Measurements from ENCODE around the gene GRK4. TPM values are rescaled to one million over a fixed set of nuclear protein-coding genes. Genes with fewer than 3 reads are reported as not detected.
A peak's percentile ranks its signal among the peaks of the same experiment; 100 is the strongest.

Gene GRK4
- total RNA-seq, 1 experiment from 2014 or later: 4.2 TPM

- POLR2A ChIA-PET: no interaction called here
Observed at GRCh38 chr4:3037957-3038461, 74.6 kb downstream of the GRK4 start.

More at GRCh38 chr4:3037957-3038461, 74.6 kb downstream of the GRK4 start:
- H3K27ac ChIP-seq (ENCODE audit: low read depth, low read length): no peak overlapping the region
- BruUV-seq (replicated peaks): no TSS peak
- ChIA-PET CTCF (interaction anchor here (1.3 kb wide), 1 partner anchor 274 kb away, joined by 6 read pairs; no protein-coding TSS in a partner anchor), RAD21 (ENCODE audit: low non-redundant PET in 1 of 2, low total read pairs in 2 of 2, uncharacterized antibody in 2 of 2, unreplicated experiment in 2 of 2) (no interaction called here)
- no peak for TF ChIP-seq SRF (IDR thresholded peaks at IDR 0.05; ENCODE audit: low read depth)
- TF ChIP-seq ELF1 (IDR thresholded peaks at IDR 0.05; ENCODE audit: borderline replicate concordance, low read depth): no peak
- TF ChIP-seq EGR1 (IDR thresholded peaks at IDR 0.05; ENCODE audit: low read depth): no peak
- no peak for TF ChIP-seq ZFX (IDR thresholded peaks at IDR 0.05)
- TF ChIP-seq, protein P1, sequence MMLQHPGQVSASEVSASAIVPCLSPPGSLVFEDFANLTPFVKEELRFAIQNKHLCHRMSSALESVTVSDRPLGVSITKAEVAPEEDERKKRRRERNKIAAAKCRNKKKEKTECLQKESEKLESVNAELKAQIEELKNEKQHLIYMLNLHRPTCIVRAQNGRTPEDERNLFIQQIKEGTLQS (IDR thresholded peaks at IDR 0.05): no peak
- TF ChIP-seq JUND (IDR thresholded peaks at IDR 0.05): no peak
- TF ChIP-seq, protein P2, sequence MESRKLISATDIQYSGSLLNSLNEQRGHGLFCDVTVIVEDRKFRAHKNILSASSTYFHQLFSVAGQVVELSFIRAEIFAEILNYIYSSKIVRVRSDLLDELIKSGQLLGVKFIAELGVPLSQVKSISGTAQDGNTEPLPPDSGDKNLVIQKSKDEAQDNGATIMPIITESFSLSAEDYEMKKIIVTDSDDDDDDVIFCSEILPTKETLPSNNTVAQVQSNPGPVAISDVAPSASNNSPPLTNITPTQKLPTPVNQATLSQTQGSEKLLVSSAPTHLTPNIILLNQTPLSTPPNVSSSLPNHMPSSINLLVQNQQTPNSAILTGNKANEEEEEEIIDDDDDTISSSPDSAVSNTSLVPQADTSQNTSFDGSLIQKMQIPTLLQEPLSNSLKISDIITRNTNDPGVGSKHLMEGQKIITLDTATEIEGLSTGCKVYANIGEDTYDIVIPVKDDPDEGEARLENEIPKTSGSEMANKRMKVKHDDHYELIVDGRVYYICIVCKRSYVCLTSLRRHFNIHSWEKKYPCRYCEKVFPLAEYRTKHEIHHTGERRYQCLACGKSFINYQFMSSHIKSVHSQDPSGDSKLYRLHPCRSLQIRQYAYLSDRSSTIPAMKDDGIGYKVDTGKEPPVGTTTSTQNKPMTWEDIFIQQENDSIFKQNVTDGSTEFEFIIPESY (IDR thresholded peaks at IDR 0.05; ENCODE audit: extremely low read depth, insufficient replicate concordance, low read length): no peak
- no peak for TF ChIP-seq SIN3A (IDR thresholded peaks at IDR 0.05; ENCODE audit: low read depth)
- TF ChIP-seq MAX (IDR thresholded peaks at IDR 0.05): no peak
- TF ChIP-seq YY1 (IDR thresholded peaks at IDR 0.05; ENCODE audit: extremely low read depth, insufficient replicate concordance, low read depth, low read length): no peak
- TF ChIP-seq POLR2A (IDR thresholded peaks at IDR 0.05; ENCODE audit: borderline replicate concordance, extremely low read depth, insufficient read depth, insufficient read length): no peak
- TF ChIP-seq, protein P3, sequence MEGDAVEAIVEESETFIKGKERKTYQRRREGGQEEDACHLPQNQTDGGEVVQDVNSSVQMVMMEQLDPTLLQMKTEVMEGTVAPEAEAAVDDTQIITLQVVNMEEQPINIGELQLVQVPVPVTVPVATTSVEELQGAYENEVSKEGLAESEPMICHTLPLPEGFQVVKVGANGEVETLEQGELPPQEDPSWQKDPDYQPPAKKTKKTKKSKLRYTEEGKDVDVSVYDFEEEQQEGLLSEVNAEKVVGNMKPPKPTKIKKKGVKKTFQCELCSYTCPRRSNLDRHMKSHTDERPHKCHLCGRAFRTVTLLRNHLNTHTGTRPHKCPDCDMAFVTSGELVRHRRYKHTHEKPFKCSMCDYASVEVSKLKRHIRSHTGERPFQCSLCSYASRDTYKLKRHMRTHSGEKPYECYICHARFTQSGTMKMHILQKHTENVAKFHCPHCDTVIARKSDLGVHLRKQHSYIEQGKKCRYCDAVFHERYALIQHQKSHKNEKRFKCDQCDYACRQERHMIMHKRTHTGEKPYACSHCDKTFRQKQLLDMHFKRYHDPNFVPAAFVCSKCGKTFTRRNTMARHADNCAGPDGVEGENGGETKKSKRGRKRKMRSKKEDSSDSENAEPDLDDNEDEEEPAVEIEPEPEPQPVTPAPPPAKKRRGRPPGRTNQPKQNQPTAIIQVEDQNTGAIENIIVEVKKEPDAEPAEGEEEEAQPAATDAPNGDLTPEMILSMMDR (IDR thresholded peaks at IDR 0.05 in 2 of 3, conservative IDR thresholded peaks at IDR 0.05 in 1 of 3; ENCODE audit: borderline replicate concordance in 1 of 3, insufficient read depth in 1 of 3, low read depth in 2 of 3, low read length in 2 of 3): no peak
- TF ChIP-seq RAD21 (IDR thresholded peaks at IDR 0.05; ENCODE audit: low read depth): no peak
- TF ChIP-seq, protein P4, sequence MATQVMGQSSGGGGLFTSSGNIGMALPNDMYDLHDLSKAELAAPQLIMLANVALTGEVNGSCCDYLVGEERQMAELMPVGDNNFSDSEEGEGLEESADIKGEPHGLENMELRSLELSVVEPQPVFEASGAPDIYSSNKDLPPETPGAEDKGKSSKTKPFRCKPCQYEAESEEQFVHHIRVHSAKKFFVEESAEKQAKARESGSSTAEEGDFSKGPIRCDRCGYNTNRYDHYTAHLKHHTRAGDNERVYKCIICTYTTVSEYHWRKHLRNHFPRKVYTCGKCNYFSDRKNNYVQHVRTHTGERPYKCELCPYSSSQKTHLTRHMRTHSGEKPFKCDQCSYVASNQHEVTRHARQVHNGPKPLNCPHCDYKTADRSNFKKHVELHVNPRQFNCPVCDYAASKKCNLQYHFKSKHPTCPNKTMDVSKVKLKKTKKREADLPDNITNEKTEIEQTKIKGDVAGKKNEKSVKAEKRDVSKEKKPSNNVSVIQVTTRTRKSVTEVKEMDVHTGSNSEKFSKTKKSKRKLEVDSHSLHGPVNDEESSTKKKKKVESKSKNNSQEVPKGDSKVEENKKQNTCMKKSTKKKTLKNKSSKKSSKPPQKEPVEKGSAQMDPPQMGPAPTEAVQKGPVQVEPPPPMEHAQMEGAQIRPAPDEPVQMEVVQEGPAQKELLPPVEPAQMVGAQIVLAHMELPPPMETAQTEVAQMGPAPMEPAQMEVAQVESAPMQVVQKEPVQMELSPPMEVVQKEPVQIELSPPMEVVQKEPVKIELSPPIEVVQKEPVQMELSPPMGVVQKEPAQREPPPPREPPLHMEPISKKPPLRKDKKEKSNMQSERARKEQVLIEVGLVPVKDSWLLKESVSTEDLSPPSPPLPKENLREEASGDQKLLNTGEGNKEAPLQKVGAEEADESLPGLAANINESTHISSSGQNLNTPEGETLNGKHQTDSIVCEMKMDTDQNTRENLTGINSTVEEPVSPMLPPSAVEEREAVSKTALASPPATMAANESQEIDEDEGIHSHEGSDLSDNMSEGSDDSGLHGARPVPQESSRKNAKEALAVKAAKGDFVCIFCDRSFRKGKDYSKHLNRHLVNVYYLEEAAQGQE (IDR thresholded peaks at IDR 0.05; ENCODE audit: low read depth): no peak
- no peak for TF ChIP-seq EZH2 (IDR thresholded peaks at IDR 0.05)
- no peak for TF ChIP-seq EZH2phosphoT487 (IDR thresholded peaks at IDR 0.05; ENCODE audit: borderline replicate concordance)
- TF ChIP-seq TCF7L2 (IDR thresholded peaks at IDR 0.05; ENCODE audit: borderline replicate concordance, extremely low read depth, insufficient read depth, insufficient read length): no peak
- TF ChIP-seq ZNF274 (IDR thresholded peaks at IDR 0.05; ENCODE audit: low read depth, low read length): no peak
- H3K4me2 ChIP-seq (ENCODE audit: low read length): peak overlapping the region; percentile 56
- no peak overlapping the region for H2AFZ ChIP-seq (ENCODE audit: low read depth, low read length, poor library complexity, severe bottlenecking)
- no peak overlapping the region for H3K9ac ChIP-seq (ENCODE audit: low read length)
- DNase-seq (ENCODE audit: low read depth, low spot score) (no peak), ATAC-seq (no peak)
- no peaks in the 10 kb centered on the region for H3K79me2 ChIP-seq (ENCODE audit: insufficient read depth, low read length)
- no peaks in the 10 kb centered on the region for H4K20me1 ChIP-seq (ENCODE audit: insufficient read depth)
- no peaks in the 10 kb centered on the region for H3K27me3 ChIP-seq (ENCODE audit: insufficient read depth, low read length)
- no peaks in the 10 kb centered on the region for H3K36me3 ChIP-seq (ENCODE audit: control insufficient read depth in 1 of 2, insufficient read depth in 2 of 2, low read length in 2 of 2)
- intact Hi-C loops (cut with micrococcal nuclease): loop anchor here (1.0 to 2.0 kb wide), 3 partner anchors 60 to 273 kb away; no protein-coding TSS in a partner anchor
- no peak overlapping the region for H3K4me3 ChIP-seq (replicated peaks in 1 of 2; ENCODE audit: low read depth in 1 of 2, low read length in 2 of 2)
- H3K9me2 ChIP-seq (ENCODE audit: insufficient read depth): no peaks in the 10 kb centered on the region
- H3K9me3 ChIP-seq (ENCODE audit: control insufficient read depth in 1 of 2, insufficient read depth in 1 of 2, low read depth in 1 of 2, low read length in 2 of 2): no peaks in the 10 kb centered on the region
- H3K4me1 ChIP-seq (ENCODE audit: control insufficient read depth in 1 of 2, insufficient read depth in 2 of 2, low read length in 2 of 2): peaks cover 0 to 10% of the 10 kb centered on the region in 2 experiments; a peak in 2 of 4 replicates
